ENCODE results near the gene ASPG. TPM values are rescaled to one million over a fixed set of nuclear protein-coding genes. Genes with fewer than 3 reads are reported as not detected.

Gene ASPG
- total and polyA plus RNA-seq, 2 of the 13 experiments (the other 11 are each of a cell fraction or from before 2014, with no cell fraction given) = not detected

DNA sequence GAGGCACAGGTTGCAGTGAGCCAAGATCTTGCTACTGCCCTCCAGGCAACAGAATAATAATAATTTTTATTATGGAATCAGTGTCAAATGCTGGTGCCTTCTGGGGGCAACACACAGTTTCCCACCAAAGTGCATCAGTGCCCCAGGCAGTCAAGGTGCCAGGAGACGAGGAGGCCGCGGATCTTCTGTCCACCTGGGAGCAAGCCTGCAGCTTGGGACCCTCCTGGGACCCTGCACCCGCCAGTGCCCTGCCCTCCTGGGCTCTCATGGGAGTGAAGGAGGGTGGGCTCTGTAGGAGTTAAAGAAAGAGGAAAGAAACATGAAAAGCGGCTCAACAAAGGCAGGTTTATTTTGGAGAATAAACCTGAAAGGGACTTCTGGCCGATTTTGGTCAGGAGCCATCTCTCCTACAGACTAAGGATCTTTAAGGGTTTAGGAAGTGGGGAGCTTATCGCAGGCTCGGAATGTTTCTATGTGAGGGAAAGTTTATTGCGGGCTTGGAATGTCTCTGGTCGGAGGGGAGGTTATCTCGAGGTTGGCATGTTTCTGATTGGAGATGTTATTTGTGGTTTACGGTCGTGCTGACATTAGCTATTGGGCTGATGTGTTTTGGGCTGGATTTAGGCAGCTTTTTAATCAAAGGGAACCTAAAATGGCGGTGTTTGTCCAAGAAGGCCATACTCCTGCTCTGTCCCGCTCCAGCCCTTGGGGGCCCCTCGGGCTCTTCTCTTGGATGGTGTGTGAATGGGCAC, 1.1 kb upstream of the ASPG start (continued):
- TF ChIP-seq ZNF382 (CRISPR knock-in tag; IDR thresholded peaks at IDR 0.05; ENCODE audit: borderline replicate concordance) (no peak), ZNF253 (CRISPR knock-in tag; IDR thresholded peaks at IDR 0.05; ENCODE audit: borderline replicate concordance) (no peak), PRPF4 (IDR thresholded peaks at IDR 0.05; ENCODE audit: low read depth, low read length, poor library complexity, severe bottlenecking) (no peak)

- POLR2A ChIA-PET = no interaction called here
- no peak overlapping the region for H3K4me3 ChIP-seq (replicated peaks in 1 of 3; ENCODE audit: insufficient read depth in 1 of 3, low read depth in 2 of 3, low read length in 3 of 3)
- CTCF ChIA-PET (ENCODE audit: low intra/inter-chr PET ratio, low total read pairs) = no interaction called here
These were observed 345 bp downstream of the ASPG start for GRCh38 chr14:104085889-104086201.

GRCh38 chr14:104086210-104086660, 735 bp downstream of the ASPG start:
- H4K20me1 ChIP-seq (ENCODE audit: insufficient read depth, low read length) = no peaks in the 10 kb centered on the region
- no peak for ATAC-seq
- FAIRE-seq = no peak
- no peak overlapping the region for H3K4me2 ChIP-seq (ENCODE audit: low read depth, low read length)
- no peaks in the 10 kb centered on the region for H3K36me3 ChIP-seq (replicated peaks in 1 of 2; ENCODE audit: control insufficient read depth in 1 of 2, insufficient read depth in 2 of 2, low read length in 2 of 2)
- ChIA-PET CTCF (ENCODE audit: low intra/inter-chr PET ratio, low total read pairs) (no interaction called here), POLR2A (no interaction called here)
- in situ Hi-C loops (cut with HindIII; ENCODE audit: extremely low pct_ligation_motif_present, low pct_unique_long_range_greater_than_20kb) = no loop called here
- no peak overlapping the region for H2AFZ ChIP-seq (ENCODE audit: low read length)
- 64% methylated on average over 7 of the region's 13 CpGs for WGBS (ENCODE audit: low lambda C conversion rate)
- H3K27ac ChIP-seq (ENCODE audit: extremely low read length, insufficient read depth, low read length) = no peak overlapping the region
- intact Hi-C loops (cut with micrococcal nuclease; ENCODE audit: unreplicated experiment) = no loop called here
- no TSS peak for BruUV-seq (replicated peaks)
- no peaks in the 10 kb centered on the region for H3K9me3 ChIP-seq (ENCODE audit: low read length)
- H3K4me1 ChIP-seq (ENCODE audit: insufficient read depth, low read length) = peaks cover 17% of the 10 kb centered on the region
- H3K27me3 ChIP-seq (ENCODE audit: control insufficient read depth in 1 of 2, insufficient read depth in 2 of 2, low read length in 2 of 2) = peaks cover 2 to 41% of the 10 kb centered on the region in 2 experiments
- no peak overlapping the region for H3K9ac ChIP-seq (ENCODE audit: insufficient read depth, low read depth, low read length)
- DNase-seq (ENCODE audit: low spot score) = no peak
- no peak overlapping the region for H3K4me3 ChIP-seq (replicated peaks in 1 of 3; ENCODE audit: insufficient read depth in 1 of 3, low read depth in 2 of 3, low read length in 3 of 3)
- no peaks in the 10 kb centered on the region for H3K79me2 ChIP-seq (ENCODE audit: insufficient read depth, low read length)
- TF ChIP-seq THAP8 (CRISPR knock-in tag; IDR thresholded peaks at IDR 0.05; ENCODE audit: borderline replicate concordance) = no peak
- no peak for TF ChIP-seq CENPT (CRISPR knock-in tag; IDR thresholded peaks at IDR 0.05; ENCODE audit: low read depth)
- no peak for TF ChIP-seq ZNF281 (CRISPR knock-in tag; IDR thresholded peaks at IDR 0.05; ENCODE audit: borderline replicate concordance)
- TF ChIP-seq GZF1 (CRISPR knock-in tag; IDR thresholded peaks at IDR 0.05) = no peak
- TF ChIP-seq ZNF761 (CRISPR knock-in tag; conservative IDR thresholded peaks at IDR 0.05) = no peak
- no peak for TF ChIP-seq RXRB (CRISPR knock-in tag; IDR thresholded peaks at IDR 0.05; ENCODE audit: borderline replicate concordance)
- TF ChIP-seq ZNF567 (CRISPR knock-in tag; IDR thresholded peaks at IDR 0.05; ENCODE audit: borderline replicate concordance) = no peak
- TF ChIP-seq ZNF550 (CRISPR knock-in tag; IDR thresholded peaks at IDR 0.05; ENCODE audit: borderline replicate concordance) = no peak

More at GRCh38 chr14:104085889-104086201, 345 bp downstream of the ASPG start:
- no peak for DNase-seq (ENCODE audit: low spot score)
- Histone ChIP-seq H4K20me1 (ENCODE audit: insufficient read depth, low read length) (no peaks in the 10 kb centered on the region), H2AFZ (ENCODE audit: low read length) (no peak overlapping the region), H3K4me1 (ENCODE audit: insufficient read depth, low read length) (peaks cover 17% of the 10 kb centered on the region), H3K9ac (ENCODE audit: insufficient read depth, low read depth, low read length) (no peak overlapping the region), H3K79me2 (ENCODE audit: insufficient read depth, low read length) (no peaks in the 10 kb centered on the region), H3K4me2 (ENCODE audit: low read depth, low read length) (no peak overlapping the region), H3K27me3 (ENCODE audit: control insufficient read depth in 1 of 2, insufficient read depth in 2 of 2, low read length in 2 of 2) (peaks cover 1 to 43% of the 10 kb centered on the region in 2 experiments), H3K36me3 (replicated peaks in 1 of 2; ENCODE audit: control insufficient read depth in 1 of 2, insufficient read depth in 2 of 2, low read length in 2 of 2) (no peaks in the 10 kb centered on the region), H3K27ac (ENCODE audit: extremely low read length, insufficient read depth, low read length) (no peak overlapping the region), H3K9me3 (ENCODE audit: low read length) (no peaks in the 10 kb centered on the region)
- FAIRE-seq = no peak
- no peak for TF ChIP-seq ZNF660 (CRISPR knock-in tag; IDR thresholded peaks at IDR 0.05; ENCODE audit: borderline replicate concordance, low read depth)
- TF ChIP-seq GATA4 (IDR thresholded peaks at IDR 0.05; ENCODE audit: borderline replicate concordance, low read depth) = no peak
- TF ChIP-seq ZNF501 (CRISPR knock-in tag; IDR thresholded peaks at IDR 0.05) = no peak
- no peak for TF ChIP-seq FOXP1 (IDR thresholded peaks at IDR 0.05)
- no peak for TF ChIP-seq FOXP1 (CRISPR knock-in tag; IDR thresholded peaks at IDR 0.05)
- TF ChIP-seq ZFP90 (CRISPR knock-in tag; IDR thresholded peaks at IDR 0.05; ENCODE audit: borderline replicate concordance) = no peak
- in situ Hi-C loops (cut with HindIII; ENCODE audit: extremely low pct_ligation_motif_present, low pct_unique_long_range_greater_than_20kb) (no loop called here), intact Hi-C loops (cut with micrococcal nuclease; ENCODE audit: unreplicated experiment) (no loop called here)
- BruUV-seq (replicated peaks) = no TSS peak
- no peak for ATAC-seq
- WGBS (ENCODE audit: low lambda C conversion rate) = no CpG with 5 or more reads among the region's 29 CpGs

Data from HepG2 (cell line).